Breast epithelium (tissue), 4 donors: Measurements from ENCODE around the gene ANTXR1. TPM values are rescaled to one million over a fixed set of nuclear protein-coding genes. Genes with fewer than 3 reads are reported as not detected.

ENCODE experiments used
- DNase-seq, 2 donors: peaks; one replicate each; pipeline ENCODE4 v3.0.0-alpha.2; 2019; ENCODE audit warnings: low spot score in 2 of 2
- H3K27ac ChIP-seq, 2 donors: fragments of 200-600 bp; sonication (generic) in 1 of 2; one replicate each; pipeline ENCODE4 v1.5.1; 2016 to 2019; ENCODE audit warnings: mild to moderate bottlenecking in 1 of 2
- H3K27me3 ChIP-seq, 2 donors: fragments of 200-600 bp; sonication (generic) in 1 of 2; one replicate each; pipeline versions ENCODE4 v1.5.1 to v1.6.0; 2017 to 2019; ENCODE audit warnings: control low read depth in 1 of 2, mild to moderate bottlenecking in 1 of 2
- H3K36me3 ChIP-seq: fragments of 200-600 bp; one replicate; pipeline ENCODE4 v1.5.1; 2019
- H3K4me1 ChIP-seq, 2 donors: fragments of 200-600 bp; sonication (generic); one replicate each; pipeline ENCODE4 v1.5.1; 2016 to 2019; ENCODE audit warnings: control low read depth in 1 of 2
- H3K4me3 ChIP-seq, 3 donors: fragments of 200-600 bp; sonication (generic); 1 replicate in 2 of 3; 2 replicates in 1 of 3; pipeline ENCODE4 v1.5.1; 2016 to 2019; ENCODE audit warnings: mild to moderate bottlenecking in 3 of 3, moderate library complexity in 2 of 3
- H3K9me3 ChIP-seq, 2 donors: fragments of 200-600 bp; sonication (generic) in 1 of 2; one replicate each; pipeline ENCODE4 v1.5.1; 2016 to 2019; ENCODE audit warnings: control low read depth in 1 of 2
- POLR2A ChIP-seq: fragments of 450-650 bp; IDR thresholded peaks from one replicate; pipeline ENCODE4 v1.6.1; 2016; ENCODE audit warnings: antibody characterized with exemption, mild to moderate bottlenecking, moderate library complexity
- POLR2AphosphoS5 ChIP-seq, 3 donors: sonication (generic); formaldehyde crosslinking; IDR thresholded peaks; one replicate each; pipeline ENCODE4 v1.6.1; 2017; ENCODE audit warnings: antibody characterized with exemption in 3 of 3
- intact Hi-C: fragments of 100-400 bp; cut with DNase I; formaldehyde crosslinking; loops from one replicate; pipeline ENCODE4 v1.15.1; 2023; ENCODE audit warnings: low total_unique reads
- total RNA-seq, 3 donors: library from RNA; depleted of rRNA; stranded (reverse); fragments of >200 nt; gene quantifications; one replicate each; pipeline ENCODE4 v1.1.0, GENCODE V29; 2016
- TF ChIP-seq, protein P1 (sequence below), 3 donors: fragments of 450-650 bp; IDR thresholded peaks; one replicate each; pipeline ENCODE4 v1.5.1; 2016 to 2017; ENCODE audit warnings: antibody characterized with exemption in 3 of 3, mild to moderate bottlenecking in 3 of 3, moderate library complexity in 3 of 3

ANTXR1 gene
- total RNA-seq, 3 donors from 2014 or later = 52.7 to 72.8 (median 68.8) TPM

DNA sequence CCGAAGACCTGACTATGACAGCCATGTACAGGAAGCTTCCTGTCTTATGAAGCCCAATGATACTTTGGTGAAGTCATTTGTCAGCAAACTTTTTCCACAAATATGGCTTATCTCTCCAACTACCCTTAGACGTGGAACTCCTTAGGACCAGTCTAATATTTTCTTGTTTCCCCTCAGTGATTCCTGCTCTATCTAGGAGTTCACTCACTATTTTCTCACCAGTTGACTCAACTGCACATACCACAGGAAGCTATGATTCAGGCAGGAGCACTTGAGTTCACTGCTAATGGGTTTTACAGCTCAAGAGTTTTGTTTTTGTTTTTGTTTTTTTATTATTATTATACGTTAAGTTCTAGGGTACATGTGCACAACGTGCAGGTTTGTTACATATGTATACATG is 109.3 kb downstream of the ANTXR1 start:
- H3K9me3 ChIP-seq = no peaks in the 10 kb centered on the region
- H3K36me3 ChIP-seq = no peaks in the 10 kb centered on the region
- TF ChIP-seq POLR2AphosphoS5 (IDR thresholded peaks at IDR 0.05) (no peak), POLR2A (no peak)
- TF ChIP-seq, protein P1, sequence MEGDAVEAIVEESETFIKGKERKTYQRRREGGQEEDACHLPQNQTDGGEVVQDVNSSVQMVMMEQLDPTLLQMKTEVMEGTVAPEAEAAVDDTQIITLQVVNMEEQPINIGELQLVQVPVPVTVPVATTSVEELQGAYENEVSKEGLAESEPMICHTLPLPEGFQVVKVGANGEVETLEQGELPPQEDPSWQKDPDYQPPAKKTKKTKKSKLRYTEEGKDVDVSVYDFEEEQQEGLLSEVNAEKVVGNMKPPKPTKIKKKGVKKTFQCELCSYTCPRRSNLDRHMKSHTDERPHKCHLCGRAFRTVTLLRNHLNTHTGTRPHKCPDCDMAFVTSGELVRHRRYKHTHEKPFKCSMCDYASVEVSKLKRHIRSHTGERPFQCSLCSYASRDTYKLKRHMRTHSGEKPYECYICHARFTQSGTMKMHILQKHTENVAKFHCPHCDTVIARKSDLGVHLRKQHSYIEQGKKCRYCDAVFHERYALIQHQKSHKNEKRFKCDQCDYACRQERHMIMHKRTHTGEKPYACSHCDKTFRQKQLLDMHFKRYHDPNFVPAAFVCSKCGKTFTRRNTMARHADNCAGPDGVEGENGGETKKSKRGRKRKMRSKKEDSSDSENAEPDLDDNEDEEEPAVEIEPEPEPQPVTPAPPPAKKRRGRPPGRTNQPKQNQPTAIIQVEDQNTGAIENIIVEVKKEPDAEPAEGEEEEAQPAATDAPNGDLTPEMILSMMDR (IDR thresholded peaks at IDR 0.05) = no peak
- intact Hi-C loops = no loop called here
- no peak for DNase-seq
- no peaks in the 10 kb centered on the region for H3K27me3 ChIP-seq
- peaks cover 0 to 3% of the 10 kb centered on the region in 2 donors for H3K4me1 ChIP-seq
- H3K27ac ChIP-seq = no peak overlapping the region
- H3K4me3 ChIP-seq = no peak overlapping the region

DNA sequence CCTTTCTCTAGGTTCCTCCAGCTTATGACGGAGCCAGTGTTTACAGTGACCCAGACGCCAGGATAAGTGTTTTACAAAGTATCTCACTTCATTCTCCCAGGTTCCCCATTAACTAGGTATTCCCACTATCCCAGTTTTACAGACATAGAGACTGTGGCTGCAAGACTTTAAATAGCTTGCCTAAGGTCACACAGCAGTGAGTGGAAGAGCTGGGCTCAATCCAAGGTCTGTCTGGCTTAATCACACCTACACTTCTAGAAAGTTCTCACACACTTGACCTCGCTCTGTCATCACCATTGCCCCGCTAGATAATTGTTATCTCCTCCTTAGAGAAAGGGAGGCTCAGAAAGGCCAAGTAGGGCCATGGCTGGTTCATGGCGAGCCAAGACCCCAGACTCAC is 110.2 kb downstream of the ANTXR1 start:
- H3K27ac ChIP-seq = no peak overlapping the region
- no peak overlapping the region for H3K4me3 ChIP-seq

DNA sequence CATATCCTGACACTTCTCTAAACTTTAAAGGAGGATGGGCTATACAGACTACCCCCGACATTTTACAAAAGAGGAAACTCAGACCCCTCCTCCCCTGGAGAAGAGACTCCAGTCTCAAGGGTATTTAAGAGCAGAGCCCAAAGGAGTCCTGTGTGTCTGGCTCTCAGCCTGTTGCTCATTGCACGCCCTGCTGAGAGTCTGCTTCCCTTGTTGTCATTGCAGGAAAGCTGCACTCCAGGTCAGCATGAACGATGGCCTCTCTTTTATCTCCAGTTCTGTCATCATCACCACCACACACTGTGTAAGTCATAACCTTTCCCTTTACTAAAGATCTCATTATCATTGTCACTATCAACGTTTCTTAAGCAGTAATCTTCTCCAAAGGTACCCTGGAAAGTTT is 111.4 kb downstream of the ANTXR1 start:
- H3K4me3 ChIP-seq = no peak overlapping the region
- no peaks in the 10 kb centered on the region for H3K4me1 ChIP-seq
- no peak overlapping the region for H3K27ac ChIP-seq
- H3K9me3 ChIP-seq = no peaks in the 10 kb centered on the region
- TF ChIP-seq POLR2AphosphoS5 (IDR thresholded peaks at IDR 0.05) = no peak
- TF ChIP-seq POLR2A = no peak
- TF ChIP-seq, protein P1 (IDR thresholded peaks at IDR 0.05) = no peak
- no peaks in the 10 kb centered on the region for H3K36me3 ChIP-seq
- intact Hi-C loops = no loop called here
- no peak for DNase-seq
- no peaks in the 10 kb centered on the region for H3K27me3 ChIP-seq

More for the DNA sequence above, 110.2 kb downstream of the ANTXR1 start:
- no peaks in the 10 kb centered on the region for H3K27me3 ChIP-seq
- H3K4me1 ChIP-seq = peaks cover 0 to 3% of the 10 kb centered on the region in 2 donors
- no peaks in the 10 kb centered on the region for H3K9me3 ChIP-seq
- H3K36me3 ChIP-seq = no peaks in the 10 kb centered on the region
- intact Hi-C loops = no loop called here
- DNase-seq = no peak
- TF ChIP-seq POLR2AphosphoS5 (IDR thresholded peaks at IDR 0.05) (no peak), POLR2A (no peak)
- TF ChIP-seq, protein P1 (IDR thresholded peaks at IDR 0.05) = no peak

DNA sequence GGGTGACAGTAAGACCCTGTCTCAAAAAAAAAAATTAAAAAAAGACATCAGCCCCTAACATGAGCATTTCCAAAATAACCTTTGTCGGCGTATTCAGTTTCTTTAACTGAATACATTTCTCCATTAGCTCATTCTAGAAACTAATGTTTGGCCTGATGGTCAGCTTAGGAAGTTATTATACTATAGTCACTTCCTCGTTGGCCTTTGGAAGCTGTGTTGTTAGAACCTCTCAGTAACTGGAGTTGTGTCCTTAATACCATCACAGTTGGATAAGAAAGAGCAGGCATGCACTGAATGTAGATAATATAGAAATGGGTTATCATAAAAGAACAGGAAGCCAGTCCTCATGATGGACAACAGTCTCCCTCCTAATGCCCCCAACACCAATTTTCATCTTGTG is 112.8 kb downstream of the ANTXR1 start:
- no peaks in the 10 kb centered on the region for H3K4me1 ChIP-seq
- no peaks in the 10 kb centered on the region for H3K36me3 ChIP-seq
- no peak for DNase-seq
- H3K4me3 ChIP-seq = no peak overlapping the region
- intact Hi-C loops = no loop called here
- no peaks in the 10 kb centered on the region for H3K9me3 ChIP-seq
- no peak overlapping the region for H3K27ac ChIP-seq
- H3K27me3 ChIP-seq = no peaks in the 10 kb centered on the region
- TF ChIP-seq POLR2AphosphoS5 (IDR thresholded peaks at IDR 0.05) (no peak), POLR2A (no peak)
- TF ChIP-seq, protein P1 (IDR thresholded peaks at IDR 0.05) = no peak

DNA sequence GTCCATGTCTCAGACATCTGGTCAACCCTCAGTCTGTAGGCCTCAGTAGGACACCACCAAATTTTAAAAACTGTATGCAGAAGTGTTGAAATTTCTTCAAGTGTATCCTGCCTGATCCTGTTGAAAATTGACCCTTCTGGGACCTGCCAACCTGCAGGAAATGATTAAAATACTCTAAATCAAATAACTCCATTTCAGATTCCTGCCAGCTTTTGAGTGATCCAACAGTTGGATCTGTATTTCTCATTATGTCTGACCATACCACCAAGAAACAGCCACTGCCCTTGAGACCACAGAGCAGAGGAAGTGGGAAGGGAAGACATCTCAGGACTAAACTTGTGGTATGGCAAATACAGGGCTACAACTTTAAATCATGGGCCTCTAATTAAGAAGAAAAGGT is 113.4 kb downstream of the ANTXR1 start:
- Histone ChIP-seq H3K36me3 (no peaks in the 10 kb centered on the region), H3K27ac (no peak overlapping the region), H3K27me3 (no peaks in the 10 kb centered on the region), H3K4me1 (no peaks in the 10 kb centered on the region), H3K4me3 (no peak overlapping the region), H3K9me3 (no peaks in the 10 kb centered on the region)
- no peak for DNase-seq
- TF ChIP-seq, protein P1 (IDR thresholded peaks at IDR 0.05) = no peak
- TF ChIP-seq POLR2AphosphoS5 (IDR thresholded peaks at IDR 0.05) = no peak
- TF ChIP-seq POLR2A = no peak
- intact Hi-C loops = no loop called here
